Endothelial cell of umbilical vein (primary cell): Measurements from ENCODE around the gene SOCS3.

ENCODE experiments used
- CTCF ChIP-seq, 2 donors: IDR thresholded peaks; 1 replicate in 1 of 2; 2 replicates in 1 of 2; pipeline ENCODE4 v1.5.1; 2011; ENCODE audit warnings: low read length in 2 of 2, mild to moderate bottlenecking in 2 of 2, moderate library complexity in 2 of 2, control low read depth in 1 of 2, inconsistent platforms in 1 of 2, low read depth in 1 of 2; ENCODE audit not compliant: insufficient read depth in 1 of 2; ENCODE audit errors: extremely low read depth in 1 of 2
- EZH2 ChIP-seq: IDR thresholded peaks from 2 replicates; pipeline ENCODE4 v1.6.1; 2012; ENCODE audit warnings: borderline replicate concordance, low read depth, mild to moderate bottlenecking, moderate library complexity, low read length, inconsistent platforms; ENCODE audit not compliant: severe bottlenecking
- GATA2 ChIP-seq: IDR thresholded peaks from 2 replicates; pipeline ENCODE4 v1.7.0; 2011; ENCODE audit warnings: low read depth, mild to moderate bottlenecking, moderate library complexity, mixed read lengths, low read length; ENCODE audit not compliant: insufficient read length, insufficient read depth
- JUN ChIP-seq: IDR thresholded peaks from 2 replicates; pipeline ENCODE4 v1.6.1; 2011; ENCODE audit warnings: borderline replicate concordance, low read depth; ENCODE audit not compliant: insufficient read length, insufficient read depth
- MAX ChIP-seq: IDR thresholded peaks from 2 replicates; pipeline ENCODE4 v1.6.1; 2011; ENCODE audit not compliant: insufficient read depth, insufficient read length
- MYC ChIP-seq: IDR thresholded peaks from one replicate; pipeline ENCODE4 v1.6.1; 2011; ENCODE audit warnings: mild to moderate bottlenecking, low read depth, low read length
- POLR2A ChIP-seq: IDR thresholded peaks from 2 replicates; pipeline ENCODE4 v1.6.1; 2012; ENCODE audit warnings: low read depth, mild to moderate bottlenecking, control low read depth, low read length
- POLR2AphosphoS5 ChIP-seq: IDR thresholded peaks from 2 replicates; pipeline ENCODE4 v1.6.1; 2012; ENCODE audit warnings: low read depth, mild to moderate bottlenecking, control low read depth, low read length, moderate library complexity; ENCODE audit not compliant: insufficient read depth

- no peak for TF ChIP-seq CTCF (IDR thresholded peaks at IDR 0.05; ENCODE audit: extremely low read depth in 1 of 2, insufficient read depth in 1 of 2, low read depth in 1 of 2, low read length in 2 of 2)
- no peak for TF ChIP-seq POLR2AphosphoS5
- no peak for TF ChIP-seq GATA2
- TF ChIP-seq POLR2A, result no peak
- TF ChIP-seq MAX, result no peak
- TF ChIP-seq EZH2, result no peak
- TF ChIP-seq JUN, result no peak
- TF ChIP-seq MYC, result no peak
These were observed 3.7 kb downstream of the SOCS3 start for GRCh38 chr17:78356101-78356713.
